Left renal cortex interstitium (tissue), 4 donors: ENCODE measurements around the gene RUBCN. TPM values are rescaled to one million over a fixed set of nuclear protein-coding genes. Genes with fewer than 3 reads are reported as not detected.
A peak's percentile ranks its signal among the peaks of the same experiment; 100 is the strongest.
"Not testable (repeated sequence)": the region's sequence is repeated elsewhere in the genome, so short reads cannot be mapped to it uniquely, and the experiment has no call there.

ENCODE experiments used
- DNase-seq, 4 donors: peaks; one replicate each; pipeline ENCODE4 v3.0.0-alpha.2; 2013; ENCODE audit warnings: low read depth in 4 of 4, low spot score in 2 of 4, missing footprints in 1 of 4
- polyA plus RNA-seq, 4 donors: library from polyadenylated mRNA; unstranded; fragments of 120-200 nt; gene quantifications; one replicate each; pipeline ENCODE4 v1.2.1, GENCODE V29; 2013; ENCODE audit not compliant: insufficient read length in 4 of 4

RUBCN gene
- polyA plus RNA-seq, 4 donors, result 8.4 to 17.6 (median 14.0) TPM

DNA sequence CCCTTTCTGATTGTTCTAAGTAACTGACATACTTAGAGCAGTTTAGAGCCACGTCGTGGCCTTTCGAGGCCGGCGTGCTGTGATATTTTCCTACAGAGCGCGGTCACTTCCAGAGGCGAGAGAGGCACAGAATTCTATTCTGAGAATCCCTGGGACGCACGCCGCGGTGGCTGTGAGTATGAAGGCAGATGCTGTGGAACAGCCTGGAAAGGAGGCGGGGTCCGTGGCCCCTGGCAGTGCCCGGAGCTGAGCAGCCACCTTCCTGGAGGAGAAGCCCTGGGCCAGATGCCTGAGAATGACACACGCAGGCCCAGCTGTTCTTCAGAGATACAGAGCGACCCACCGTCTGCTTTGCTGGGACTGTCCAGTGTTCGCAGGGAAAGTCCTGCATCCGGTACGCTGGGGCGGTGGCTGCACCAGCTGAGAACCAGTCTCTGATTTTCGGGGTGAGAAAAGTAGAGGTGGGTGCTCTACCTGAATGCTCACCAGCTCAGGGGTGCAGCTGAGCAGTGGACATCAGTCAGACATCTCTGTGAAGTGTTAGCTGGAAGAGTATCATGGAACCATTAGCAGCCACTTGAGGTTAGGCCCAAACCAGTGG lies 75.4 kb downstream of the RUBCN start:
- not testable (repeated sequence) for DNase-seq

DNA sequence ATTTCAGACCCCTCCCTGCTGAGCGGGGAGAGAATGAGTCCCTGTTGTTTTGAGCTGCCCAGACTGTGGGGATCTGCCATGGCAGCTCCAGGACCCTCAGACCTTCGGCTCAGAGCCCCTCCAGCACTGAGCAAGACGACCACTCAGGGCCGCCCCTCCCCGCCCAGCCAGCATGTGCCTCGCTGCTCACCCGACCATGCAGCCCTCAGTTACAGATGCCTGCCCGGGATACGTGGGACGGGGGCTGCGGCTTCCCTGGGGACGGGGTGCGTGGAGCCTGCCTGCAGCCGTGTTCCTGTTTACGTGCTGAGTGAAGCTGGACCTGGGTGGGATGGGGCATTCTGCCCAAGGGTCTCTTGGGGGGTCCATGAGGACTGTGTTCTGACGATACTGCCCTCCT lies 77.0 kb downstream of the RUBCN start:
- not testable (repeated sequence) for DNase-seq

GRCh38 chr3:197659144-197659543 lies 77.6 kb downstream of the RUBCN start:
- DNase-seq, result not testable (repeated sequence)

GRCh38 chr3:197658706-197659105 lies 78.0 kb downstream of the RUBCN start:
- not testable (repeated sequence) for DNase-seq

DNA sequence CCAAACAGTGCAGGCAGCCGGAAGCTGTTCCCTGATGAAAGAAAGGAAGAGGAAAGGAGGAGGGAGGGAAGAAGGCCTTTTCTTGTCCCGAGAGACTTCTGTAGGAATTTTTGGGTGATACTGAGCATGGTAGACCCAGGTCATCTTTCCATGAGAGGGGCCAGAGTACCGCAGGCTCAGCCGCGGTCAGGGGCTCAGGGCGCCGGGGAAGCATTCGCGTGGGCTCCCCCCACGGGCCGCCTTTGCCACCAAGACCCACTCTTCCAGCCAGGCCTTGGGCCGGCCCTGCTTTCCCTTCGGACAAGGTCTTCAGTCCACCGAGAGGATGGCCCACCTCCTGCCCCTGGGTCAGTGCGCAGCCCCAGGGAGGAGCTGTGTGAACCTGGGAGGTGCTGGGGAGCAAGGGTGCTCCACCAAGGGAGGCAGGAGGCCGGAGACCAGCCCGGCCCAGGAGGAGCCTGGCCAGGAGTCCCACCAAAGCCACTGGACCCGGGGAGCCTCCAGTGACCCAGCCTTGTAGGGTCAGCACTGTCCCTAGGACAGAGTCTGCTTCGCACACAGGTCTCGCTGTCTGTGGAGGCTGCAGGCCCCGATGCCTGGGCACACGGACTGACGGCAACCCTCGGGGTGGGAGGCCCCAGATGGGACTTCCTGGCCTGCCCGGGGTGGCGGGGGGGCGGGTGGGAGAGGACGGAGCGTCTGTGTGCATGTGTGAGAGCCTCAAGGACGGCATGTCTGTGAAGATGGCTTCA lies 79.0 kb downstream of the RUBCN start:
- DNase-seq, result not testable (repeated sequence)

DNA sequence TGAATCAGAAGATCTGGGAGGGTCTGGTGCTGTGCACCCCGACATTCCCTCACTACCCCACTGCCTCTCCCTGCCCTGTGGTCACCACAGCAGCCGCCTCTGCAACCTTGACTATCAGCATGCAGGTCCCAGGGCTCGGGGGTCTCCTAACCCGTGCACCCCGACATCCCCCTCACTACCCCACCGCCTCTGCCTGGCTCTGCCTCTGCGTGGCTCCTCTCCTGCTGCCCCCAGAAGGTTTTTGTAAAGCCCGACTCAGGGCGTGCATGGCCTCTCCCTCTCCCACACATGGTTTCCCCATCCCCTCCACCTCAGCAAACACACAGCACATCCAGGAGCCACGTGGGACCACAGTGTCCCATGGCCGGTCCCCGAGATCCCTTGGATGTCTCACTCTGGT lies 79.7 kb downstream of the RUBCN start:
- DNase-seq, result not testable (repeated sequence)

DNA sequence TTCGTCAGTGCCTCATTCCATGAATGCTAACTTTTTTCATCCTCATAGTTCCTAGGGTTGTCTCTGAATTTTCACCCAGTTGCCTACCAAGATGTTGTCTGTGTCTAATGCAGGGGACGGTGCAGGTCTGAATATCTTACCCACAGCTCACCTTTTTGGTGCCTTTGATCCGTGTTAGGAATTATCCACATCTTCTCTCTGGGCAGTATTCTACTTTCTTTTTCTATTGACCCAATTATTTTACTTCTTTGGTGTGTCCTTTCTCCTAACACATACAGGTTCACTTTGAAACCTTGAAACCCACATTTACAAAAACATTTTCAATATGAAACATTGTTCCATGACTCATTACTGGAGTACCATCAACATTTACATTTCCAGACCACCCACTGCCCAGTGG lies 80.6 kb downstream of the RUBCN start:
- not testable (repeated sequence) for DNase-seq

GRCh38 chr3:197654998-197655330 lies 81.7 kb downstream of the RUBCN start:
- DNase-seq, result not testable (repeated sequence)

GRCh38 chr3:197654090-197654997 lies 82.4 kb downstream of the RUBCN start:
- not testable (repeated sequence) for DNase-seq

DNA sequence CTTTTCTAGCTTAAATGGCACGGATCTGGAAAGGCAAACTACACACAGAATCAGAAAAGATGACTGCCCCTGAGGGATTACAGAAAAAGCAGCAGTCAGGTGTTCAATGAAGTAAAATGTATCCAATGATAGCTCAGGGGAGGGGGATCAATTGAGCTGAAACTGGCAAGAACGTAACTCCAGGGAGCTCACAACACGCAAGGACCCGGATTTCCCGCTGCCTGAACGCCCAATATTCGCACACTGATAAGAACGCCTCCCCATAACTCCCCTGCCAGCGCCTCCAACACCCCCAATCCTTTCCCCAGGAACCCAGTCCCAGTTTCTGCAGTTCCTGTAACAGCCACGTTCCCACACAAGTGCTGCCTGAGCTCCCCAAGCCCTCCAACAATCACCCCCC lies 83.8 kb downstream of the RUBCN start:
- not testable (repeated sequence) for DNase-seq

- not testable (repeated sequence) for DNase-seq
These were observed 89.1 kb downstream of the RUBCN start for GRCh38 chr3:197647649-197648048.

- not testable (repeated sequence) for DNase-seq
These were observed 89.5 kb downstream of the RUBCN start for GRCh38 chr3:197647191-197647590.

- DNase-seq, result not testable (repeated sequence)
These were observed 90.4 kb downstream of the RUBCN start for GRCh38 chr3:197646294-197646693.

GRCh38 chr3:197637556-197637955 lies 99.1 kb downstream of the RUBCN start:
- DNase-seq, result not testable (repeated sequence)

DNA sequence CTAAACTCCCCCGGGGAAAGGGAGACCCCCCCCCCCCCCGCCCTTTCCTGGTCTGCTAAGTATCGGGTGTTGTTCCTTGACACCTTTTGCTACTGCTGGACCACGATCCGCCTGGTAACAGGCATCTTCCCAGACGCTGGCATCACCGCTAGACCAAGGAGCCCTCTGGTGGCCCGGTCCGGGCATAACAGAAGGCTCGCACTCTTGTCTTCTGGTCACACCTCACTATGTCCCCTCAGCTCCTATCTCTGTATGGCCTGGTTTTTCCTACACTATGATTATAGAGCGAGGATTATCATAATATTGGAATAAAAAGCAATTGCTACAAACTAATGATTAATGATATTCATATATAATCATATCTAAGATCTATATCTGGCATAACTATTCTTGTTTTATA lies 104.7 kb downstream of the RUBCN start:
- not testable (repeated sequence) for DNase-seq

- not testable (repeated sequence) for DNase-seq
These were observed 105.9 kb downstream of the RUBCN start for GRCh38 chr3:197630766-197631165.

- DNase-seq, result not testable (repeated sequence)
These were observed 107.4 kb downstream of the RUBCN start for GRCh38 chr3:197629286-197629685.

- DNase-seq, result peak; percentile 43 to 65 (median 54)
These were observed 108.8 kb downstream of the RUBCN start for GRCh38 chr3:197627772-197628523.

- DNase-seq, result not testable (repeated sequence)
These were observed 109.4 kb downstream of the RUBCN start for GRCh38 chr3:197627158-197627771.
